ENCODE measurements around the gene FBXO38.

GRCh38 chr5:148492351-148492750 is 108.6 kb downstream of the FBXO38 start:
- TF ChIP-seq CTCF (IDR thresholded peaks at IDR 0.05) (no peak), MAX (IDR thresholded peaks at IDR 0.05; ENCODE audit: low read depth) (no peak), EP300 (IDR thresholded peaks at IDR 0.05; ENCODE audit: borderline replicate concordance in 1 of 2, low read depth in 1 of 2, low read length in 1 of 2) (no peak), USF1 (IDR thresholded peaks at IDR 0.05; ENCODE audit: borderline replicate concordance, low read depth) (no peak), NFIC (IDR thresholded peaks at IDR 0.05; ENCODE audit: borderline replicate concordance) (no peak), POLR2AphosphoS5 (IDR thresholded peaks at IDR 0.05; ENCODE audit: low read depth, low read length) (no peak)
- TF ChIP-seq, protein P1, sequence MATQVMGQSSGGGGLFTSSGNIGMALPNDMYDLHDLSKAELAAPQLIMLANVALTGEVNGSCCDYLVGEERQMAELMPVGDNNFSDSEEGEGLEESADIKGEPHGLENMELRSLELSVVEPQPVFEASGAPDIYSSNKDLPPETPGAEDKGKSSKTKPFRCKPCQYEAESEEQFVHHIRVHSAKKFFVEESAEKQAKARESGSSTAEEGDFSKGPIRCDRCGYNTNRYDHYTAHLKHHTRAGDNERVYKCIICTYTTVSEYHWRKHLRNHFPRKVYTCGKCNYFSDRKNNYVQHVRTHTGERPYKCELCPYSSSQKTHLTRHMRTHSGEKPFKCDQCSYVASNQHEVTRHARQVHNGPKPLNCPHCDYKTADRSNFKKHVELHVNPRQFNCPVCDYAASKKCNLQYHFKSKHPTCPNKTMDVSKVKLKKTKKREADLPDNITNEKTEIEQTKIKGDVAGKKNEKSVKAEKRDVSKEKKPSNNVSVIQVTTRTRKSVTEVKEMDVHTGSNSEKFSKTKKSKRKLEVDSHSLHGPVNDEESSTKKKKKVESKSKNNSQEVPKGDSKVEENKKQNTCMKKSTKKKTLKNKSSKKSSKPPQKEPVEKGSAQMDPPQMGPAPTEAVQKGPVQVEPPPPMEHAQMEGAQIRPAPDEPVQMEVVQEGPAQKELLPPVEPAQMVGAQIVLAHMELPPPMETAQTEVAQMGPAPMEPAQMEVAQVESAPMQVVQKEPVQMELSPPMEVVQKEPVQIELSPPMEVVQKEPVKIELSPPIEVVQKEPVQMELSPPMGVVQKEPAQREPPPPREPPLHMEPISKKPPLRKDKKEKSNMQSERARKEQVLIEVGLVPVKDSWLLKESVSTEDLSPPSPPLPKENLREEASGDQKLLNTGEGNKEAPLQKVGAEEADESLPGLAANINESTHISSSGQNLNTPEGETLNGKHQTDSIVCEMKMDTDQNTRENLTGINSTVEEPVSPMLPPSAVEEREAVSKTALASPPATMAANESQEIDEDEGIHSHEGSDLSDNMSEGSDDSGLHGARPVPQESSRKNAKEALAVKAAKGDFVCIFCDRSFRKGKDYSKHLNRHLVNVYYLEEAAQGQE (IDR thresholded peaks at IDR 0.05; ENCODE audit: low read depth, low read length) = no peak
